GM12878 (cell line): ENCODE data around the gene ZFAND2B. TPM values are rescaled to one million over a fixed set of nuclear protein-coding genes. Genes with fewer than 3 reads are reported as not detected.

ENCODE experiments used
- ATF7 ChIP-seq: fragments of 450-650 bp; IDR thresholded peaks from 2 replicates; pipeline ENCODE4 v1.6.1; 2016; ENCODE audit warnings: low read depth, mild to moderate bottlenecking
- MXI1 ChIP-seq: fragments of 150-350 bp; IDR thresholded peaks from 2 replicates; pipeline ENCODE4 v1.6.1; 2011; ENCODE audit warnings: low read depth, mild to moderate bottlenecking, inconsistent platforms, low read length, improper control_type of control experiment
- NFYA ChIP-seq: IDR thresholded peaks from 2 replicates; pipeline ENCODE4 v1.6.1; 2011; ENCODE audit warnings: low read depth, mild to moderate bottlenecking, low read length, improper control_type of control experiment, borderline replicate concordance
- RFX5 ChIP-seq: IDR thresholded peaks from 2 replicates; pipeline ENCODE4 v1.6.1; 2011; ENCODE audit warnings: low read depth, low read length, improper control_type of control experiment
- ZNF687 ChIP-seq: fragments of 450-650 bp; IDR thresholded peaks from 2 replicates; pipeline ENCODE4 v1.6.1; 2017; ENCODE audit warnings: mild to moderate bottlenecking, moderate library complexity
- polyA plus RNA-seq, 11 experiments: library from polyadenylated mRNA; depleted of rRNA in 4 of 11; unstranded in 6 of 11; stranded (reverse) in 5 of 11; fragments of >200 nt; fragmentation: Nextera tagmentation in 4 of 11; fragmentation: Illumina TruSeq in 1 of 11; extraction: Ambion mirVana in 4 of 11; extraction: Trizol in 1 of 11; gene quantifications; 1 replicate in 1 of 11; 2 replicates in 10 of 11; pipeline versions ENCODE4 v1.2.1 to v1.2.3, GENCODE V29; 2011 to 2016; ENCODE audit warnings: inconsistent platforms in 2 of 11, missing spikeins in 2 of 11, low read depth in 1 of 11
- total RNA-seq, 4 experiments: library from RNA; depleted of rRNA in 3 of 4; stranded (reverse); fragments of >200 nt in 3 of 4; fragmentation: Illumina TruSeq in 1 of 4; extraction: Trizol in 1 of 4; gene quantifications; 2 replicates each; pipeline versions ENCODE4 v1.2.1 to v1.2.3, GENCODE V29; 2013 to 2021

ZFAND2B gene
- total and polyA plus RNA-seq, 10 of the 15 experiments (the other 5 are each of a cell fraction or from before 2014, with no cell fraction given) = 5.4 to 28.1 (median 22.4) TPM

- no peak for TF ChIP-seq ZNF687
- no peak for TF ChIP-seq RFX5
- TF ChIP-seq NFYA = no peak
- TF ChIP-seq MXI1 = no peak; the same call in 1 of the 2 replicates
- no peak for TF ChIP-seq ATF7
- TF ChIP-seq, all 136 proteins: peak for 5
Measured at GRCh38 chr2:219218217-219218731, 11.7 kb downstream of the ZFAND2B start (continued).
